GM19239 (cell line): ENCODE data around the gene PNLIPRP3.

Source experiments
- DNase-seq: peaks from one replicate; pipeline ENCODE4 v3.0.0; 2011; ENCODE audit warnings: low spot score; ENCODE audit not compliant: insufficient read length
- FAIRE-seq: peaks from 2 replicates; lab custom pipeline; 2011; peaks lifted over from hg19 to GRCh38; lab: Jason Lieb, UNC

PNLIPRP3 gene

DNA sequence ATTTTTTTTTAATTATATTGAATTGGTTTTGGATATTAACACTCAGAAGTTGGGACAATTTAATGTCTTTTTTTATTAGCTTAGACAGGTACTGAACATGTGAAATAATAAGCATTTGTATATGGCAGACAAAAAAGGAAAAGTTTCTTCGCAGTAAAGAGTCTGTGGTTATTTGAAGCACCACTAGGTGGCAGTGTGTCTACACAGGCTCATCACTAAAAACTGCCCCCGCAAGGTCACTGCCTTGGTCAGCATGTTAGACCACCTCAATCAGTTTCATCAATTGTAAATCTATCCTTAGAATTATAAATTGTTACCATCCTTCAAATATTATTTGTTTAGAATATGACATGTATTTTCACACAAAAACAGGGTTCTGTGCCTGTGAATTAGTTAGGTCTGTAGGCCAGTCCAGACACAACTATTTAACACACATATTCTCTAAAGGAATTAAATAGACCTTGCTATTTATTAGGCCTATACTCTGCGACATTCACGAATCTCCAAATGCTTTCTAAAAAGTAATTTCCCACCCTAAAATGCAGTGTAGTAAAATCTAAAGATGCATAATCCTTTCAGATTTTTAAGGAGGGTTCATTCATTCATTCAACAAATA lies 17.0 kb downstream of the PNLIPRP3 start:
- FAIRE-seq (peak; percentile 86), DNase-seq (peak; percentile 12)

GRCh38 chr10:116450861-116451260 lies 23.2 kb downstream of the PNLIPRP3 start:
- FAIRE-seq (no peak), DNase-seq (no peak)

DNA sequence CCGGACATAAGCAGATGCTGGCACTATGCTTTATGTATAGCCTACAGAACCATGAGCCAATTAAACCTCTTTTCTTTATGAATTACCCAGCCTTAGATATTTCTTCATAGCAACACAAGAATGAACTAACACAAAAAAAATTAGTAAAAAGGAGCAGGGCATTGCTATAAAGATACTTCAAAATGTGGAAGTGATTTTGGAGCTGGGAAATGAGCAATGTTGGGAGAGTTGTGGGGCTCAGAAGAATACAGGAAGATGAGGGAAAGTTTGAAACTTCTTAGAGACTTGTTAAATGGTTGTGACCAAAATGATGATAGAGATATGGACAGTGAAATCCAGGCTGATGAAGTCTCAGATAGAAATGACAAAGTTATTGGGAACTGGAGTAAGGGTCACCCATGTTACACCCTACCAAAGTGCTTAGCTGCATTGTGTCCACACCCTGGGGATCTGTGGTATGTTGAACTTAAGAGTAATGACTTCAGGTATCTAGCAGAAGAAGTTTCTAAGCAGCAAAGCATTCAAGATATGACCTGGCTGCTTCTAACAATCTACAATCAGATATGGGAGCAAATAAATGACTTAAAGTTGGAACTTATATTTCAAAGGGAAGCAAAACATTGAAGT lies 24.2 kb downstream of the PNLIPRP3 start:
- no peak for FAIRE-seq
- DNase-seq: no peak

DNA sequence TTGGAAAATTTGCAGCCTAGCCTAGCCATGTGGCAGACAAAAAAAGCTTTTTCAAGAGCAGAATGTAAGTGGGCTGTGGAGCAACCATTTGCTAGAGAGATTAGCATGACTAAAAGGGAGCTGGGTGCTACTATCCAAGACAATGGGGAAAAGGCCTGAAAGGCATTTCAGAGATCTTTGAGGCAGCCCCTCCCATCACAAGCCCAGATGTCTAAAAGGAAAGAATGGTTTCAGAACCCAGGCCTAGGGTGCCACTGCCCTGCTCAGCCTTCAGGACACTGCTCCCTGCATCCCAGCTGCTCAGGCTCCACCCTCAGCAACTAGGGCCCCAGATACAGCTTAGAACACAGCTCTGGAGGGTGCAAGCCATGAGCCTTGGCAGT lies 24.7 kb downstream of the PNLIPRP3 start:
- no peak for FAIRE-seq
- no peak for DNase-seq

- DNase-seq (no peak), FAIRE-seq (no peak)
These were observed 29.8 kb downstream of the PNLIPRP3 start for GRCh38 chr10:116457488-116457887.

DNA sequence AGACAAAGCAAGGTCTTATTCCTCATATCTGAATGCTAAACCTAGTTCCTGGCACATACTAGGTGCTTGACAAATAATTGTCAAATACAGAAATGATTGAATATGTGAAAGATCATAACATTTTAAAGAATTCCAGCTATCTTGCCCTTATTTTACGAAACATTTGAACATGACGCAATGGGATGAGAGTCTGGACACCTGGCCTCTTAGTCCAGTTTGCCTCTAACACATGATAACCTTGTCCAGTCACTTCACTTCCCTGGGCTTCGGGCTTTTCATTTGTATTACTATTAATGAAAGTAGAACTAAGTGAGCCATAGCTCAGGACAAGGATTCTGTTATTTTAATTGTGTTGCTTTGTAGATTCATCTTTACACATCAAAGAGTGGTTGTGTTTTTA lies 32.6 kb downstream of the PNLIPRP3 start:
- FAIRE-seq (no peak), DNase-seq (no peak)

DNA sequence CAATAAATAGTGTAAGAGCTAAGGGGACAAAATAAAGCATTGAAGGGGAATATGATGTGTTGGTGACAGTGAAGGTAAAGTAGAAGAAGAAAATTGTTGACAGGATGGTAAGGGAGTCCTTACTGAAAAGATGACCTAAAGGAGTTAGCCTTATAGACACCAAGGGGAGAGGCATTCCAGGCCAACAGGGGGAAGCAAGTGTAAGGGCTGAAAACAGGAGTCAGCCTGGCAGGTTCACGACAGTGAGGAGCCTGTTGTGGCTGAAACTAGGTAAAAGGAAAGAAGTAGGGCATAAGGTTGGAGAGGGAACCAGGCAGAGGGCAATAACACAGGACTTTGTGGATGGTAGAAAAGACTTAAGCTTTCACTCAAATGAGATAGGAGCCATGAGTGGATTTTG lies 34.0 kb downstream of the PNLIPRP3 start:
- DNase-seq (no peak), FAIRE-seq (no peak)

GRCh38 chr10:116464257-116464656 lies 36.6 kb downstream of the PNLIPRP3 start:
- FAIRE-seq (no peak), DNase-seq (no peak)

- DNase-seq: no peak
- FAIRE-seq: no peak
These were observed 37.9 kb downstream of the PNLIPRP3 start for GRCh38 chr10:116465546-116465945.

GRCh38 chr10:116466715-116467422 lies 39.2 kb downstream of the PNLIPRP3 start:
- FAIRE-seq: no peak
- no peak for DNase-seq

- FAIRE-seq (no peak), DNase-seq (no peak)
These were observed 41.8 kb downstream of the PNLIPRP3 start for GRCh38 chr10:116469437-116469836.

GRCh38 chr10:116470071-116470470 lies 42.4 kb downstream of the PNLIPRP3 start:
- FAIRE-seq (no peak), DNase-seq (no peak)

DNA sequence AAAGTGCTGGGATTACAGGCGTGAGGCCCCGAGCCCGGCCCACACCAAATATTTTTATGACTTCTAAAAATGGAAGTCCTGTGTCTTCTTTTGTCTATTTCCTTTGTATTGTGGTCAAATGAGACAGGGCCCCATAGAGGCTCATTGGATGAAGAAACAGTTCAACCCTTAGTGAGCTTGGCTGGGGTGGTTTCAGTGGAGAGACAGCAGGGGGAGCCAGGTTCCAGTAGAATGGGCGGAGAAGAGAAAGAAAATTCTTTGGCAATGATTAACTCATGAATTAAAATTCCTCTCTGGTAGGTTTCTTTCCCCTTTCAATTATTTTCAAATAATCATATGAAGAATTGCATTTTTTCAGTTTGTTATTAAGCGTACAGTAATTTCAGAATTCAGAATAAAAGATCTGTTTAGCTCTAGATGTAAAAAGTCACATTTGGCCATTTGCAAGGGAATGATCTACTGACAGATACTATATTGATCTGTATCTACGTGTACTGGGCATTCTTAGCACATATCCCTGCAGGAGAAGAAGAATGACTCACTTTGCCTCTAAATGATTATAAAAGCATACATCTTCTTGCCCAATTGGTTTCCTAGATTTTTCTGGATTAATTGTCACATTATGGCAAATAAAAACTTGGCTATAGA lies 43.2 kb downstream of the PNLIPRP3 start:
- no peak for FAIRE-seq
- no peak for DNase-seq

- FAIRE-seq (no peak), DNase-seq (no peak)
These were observed 45.2 kb downstream of the PNLIPRP3 start for GRCh38 chr10:116472891-116473290.

GRCh38 chr10:116475866-116476265 lies 48.2 kb downstream of the PNLIPRP3 start:
- FAIRE-seq (no peak), DNase-seq (no peak)

- FAIRE-seq: no peak
These were observed 48.8 kb downstream of the PNLIPRP3 start for GRCh38 chr10:116476461-116476860.

GRCh38 chr10:116477986-116478664 lies 50.5 kb downstream of the PNLIPRP3 start:
- DNase-seq (no peak), FAIRE-seq (no peak)

More at GRCh38 chr10:116476461-116476860, 48.8 kb downstream of the PNLIPRP3 start:
- no peak for DNase-seq

DNA sequence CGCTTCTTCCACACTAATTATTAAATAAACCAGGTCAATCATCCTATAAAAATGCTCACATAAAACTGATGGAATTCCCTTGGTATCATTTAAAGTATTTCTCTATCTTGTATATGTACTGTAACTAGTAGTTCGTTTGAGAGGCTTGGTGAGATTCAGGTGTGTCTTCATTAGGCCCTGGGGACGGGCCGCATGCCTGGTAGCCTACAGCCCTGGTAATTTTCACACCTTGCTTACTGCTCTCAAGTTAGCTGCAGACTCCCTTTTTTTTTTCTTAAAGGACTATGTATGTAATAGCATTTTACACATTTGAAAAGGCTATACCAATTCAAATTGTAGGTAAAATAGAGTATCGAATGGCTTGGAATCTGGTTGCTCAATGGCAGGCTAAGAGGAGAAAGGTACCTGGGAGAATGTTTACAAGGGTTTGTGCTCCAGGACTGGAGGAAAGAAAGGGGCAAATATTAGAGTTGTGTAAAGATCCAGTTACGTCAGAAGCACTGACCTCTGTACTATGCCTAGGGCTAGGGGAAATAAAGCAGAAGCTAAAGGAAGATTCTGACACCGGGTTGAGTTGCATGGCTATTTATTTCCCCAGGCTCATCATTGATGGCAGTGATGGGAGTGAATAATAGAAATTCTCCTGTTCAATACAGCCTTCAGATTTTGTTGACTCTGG lies 59.3 kb downstream of the PNLIPRP3 start:
- no peak for DNase-seq
- no peak for FAIRE-seq

GRCh38 chr10:116487522-116488430 lies 60.1 kb downstream of the PNLIPRP3 start:
- no peak for DNase-seq
- no peak for FAIRE-seq
